Stomach (tissue), 9 donors: Measurements from ENCODE around the gene JDP2. TPM values are rescaled to one million over a fixed set of nuclear protein-coding genes. Genes with fewer than 3 reads are reported as not detected.

Source experiments
- DNase-seq, 2 donors: peaks; one replicate each; pipeline versions ENCODE4 v3.0.0 to v3.0.0-alpha.2; 2013 to 2019
- H3K27ac ChIP-seq, 5 donors: fragments of 200-600 bp in 4 of 5; sonication (generic) in 4 of 5; one replicate each; pipeline ENCODE4 v1.5.1; 2013 to 2019; ENCODE audit warnings: mild to moderate bottlenecking in 1 of 5, moderate library complexity in 1 of 5
- H3K27me3 ChIP-seq, 3 donors: fragments of 200-600 bp; sonication (generic); one replicate each; pipeline ENCODE4 v1.5.1; 2017 to 2019; ENCODE audit warnings: mixed run types in 1 of 3
- H3K36me3 ChIP-seq, 4 donors: fragments of 200-600 bp; sonication (generic); 1 replicate in 3 of 4; 2 replicates in 1 of 4; pipeline ENCODE4 v1.5.1; 2016 to 2019
- H3K4me1 ChIP-seq, 4 donors: fragments of 200-600 bp; sonication (generic); one replicate each; pipeline ENCODE4 v1.5.1; 2016 to 2019
- H3K4me3 ChIP-seq, 4 donors: fragments of 200-600 bp; sonication (generic) in 3 of 4; one replicate each; pipeline ENCODE4 v1.5.1; 2016 to 2019; ENCODE audit warnings: mild to moderate bottlenecking in 1 of 4
- H3K9me3 ChIP-seq, 4 donors: fragments of 200-600 bp; sonication (generic); one replicate each; pipeline ENCODE4 v1.5.1; 2016 to 2019
- EP300 ChIP-seq: sonication (generic); formaldehyde crosslinking; IDR thresholded peaks from one replicate; pipeline ENCODE4 v1.6.1; 2017; ENCODE audit warnings: antibody characterized with exemption
- POLR2A ChIP-seq, 4 donors: fragments of 450-650 bp; IDR thresholded peaks; one replicate each; pipeline ENCODE4 v1.6.1; 2016; ENCODE audit warnings: antibody characterized with exemption in 4 of 4, control low read depth in 2 of 4, mild to moderate bottlenecking in 1 of 4, moderate library complexity in 1 of 4
- POLR2AphosphoS5 ChIP-seq, 3 donors: sonication (generic); formaldehyde crosslinking; IDR thresholded peaks; one replicate each; pipeline ENCODE4 v1.6.1; 2016; ENCODE audit warnings: antibody characterized with exemption in 3 of 3
- WGBS, 5 donors: extraction: QIAGEN DNeasy Blood & Tissue Kit in 3 of 5; methylation state at CpG; one replicate each; pipeline versions ENCODE4 v1.1.5 to v1.1.7; 2013 to 2018; 5-methylcytosine and 5-hydroxymethylcytosine counted together
- intact Hi-C: fragments of 100-400 bp; cut with DNase I; formaldehyde crosslinking; loops from one replicate; pipeline ENCODE4 v1.15.1; 2023; ENCODE audit warnings: low total_unique reads
- polyA plus RNA-seq, 3 donors: library from polyadenylated mRNA; stranded (reverse); fragments of 200-250 nt; gene quantifications; one replicate each; pipeline ENCODE4 v1.2.3, GENCODE V29; 2013
- total RNA-seq, 5 donors: library from RNA; depleted of rRNA; stranded (reverse); fragments of >200 nt; gene quantifications; one replicate each; pipeline versions ENCODE4 v1.1.0 to v1.2.3, GENCODE V29; 2014 to 2016
- TF ChIP-seq, protein P1 (sequence below), 7 experiments: fragments of 450-650 bp in 4 of 7; fragments of 200-600 bp in 3 of 7; sonication (generic) in 3 of 7; IDR thresholded peaks; one replicate each; pipeline ENCODE4 v1.5.1; 2016 to 2019; ENCODE audit warnings: antibody characterized with exemption in 7 of 7, control low read depth in 2 of 7, mild to moderate bottlenecking in 1 of 7
- donor health status: healthy with polysubstance abuse.
- donor health status: Bipolar disorder and iron deficiency.
- donor health status: healthy.

Gene JDP2
- total and polyA plus RNA-seq, 8 donors = 10.3 to 145 (median 31.6) TPM

DNA sequence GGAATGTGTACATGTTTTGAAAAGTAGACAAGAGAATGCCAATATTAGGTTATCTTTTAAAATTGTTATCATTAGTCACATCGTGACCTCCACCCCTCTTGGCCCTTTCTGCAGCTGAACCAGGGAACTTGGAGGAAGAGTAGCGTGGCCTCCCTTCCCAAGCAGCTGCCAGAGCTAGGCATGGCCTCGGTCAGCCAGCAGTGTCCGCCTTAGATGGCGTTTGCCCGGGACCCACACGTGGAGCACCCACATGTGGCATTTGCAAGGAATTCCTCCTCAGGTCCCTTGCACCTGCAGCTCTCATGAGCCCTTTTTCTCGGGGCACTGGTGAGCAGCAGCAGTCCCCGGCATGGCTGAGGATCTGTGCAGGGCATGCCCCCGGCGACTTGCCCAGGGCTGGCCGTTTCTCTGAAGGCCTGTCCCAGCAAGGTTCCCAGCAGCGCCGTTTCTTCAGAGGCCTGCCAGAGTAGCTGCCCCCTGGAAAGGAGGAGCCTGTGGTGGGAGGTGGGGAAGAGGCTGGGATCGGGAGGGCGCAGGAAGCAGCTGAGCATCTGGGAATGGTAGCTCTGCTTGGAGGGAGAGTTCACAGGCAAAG is 10.8 kb downstream of the JDP2 start:
- peak overlapping the region in 1 of 5 donors; percentile 6 for H3K27ac ChIP-seq
- 69 to 88% (median 86%) methylated on average over 12 to 16 of the region's 16 CpGs for WGBS, 5 donors
- DNase-seq = no peak

DNA sequence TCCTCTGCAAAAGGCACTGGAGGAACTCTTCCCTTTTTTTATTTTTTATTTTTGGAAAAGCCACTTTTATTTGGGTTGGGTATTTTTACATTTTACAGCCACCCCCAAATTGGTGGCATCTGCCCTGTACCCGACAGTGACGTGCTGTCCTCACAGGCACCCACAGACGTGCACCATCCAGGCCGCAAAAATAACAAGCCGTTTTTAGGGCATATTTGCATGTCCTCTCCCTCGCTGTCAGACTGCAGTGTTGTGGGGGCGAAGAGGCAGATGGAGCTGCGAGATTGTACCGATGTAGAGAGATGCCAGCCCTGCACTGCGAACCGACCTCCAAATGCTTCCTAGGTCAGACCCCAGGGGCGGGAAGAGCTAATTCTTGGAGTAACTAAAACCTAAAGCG is 12.2 kb downstream of the JDP2 start:
- intact Hi-C loops = no loop called here
- DNase-seq = no peak
- 88 to 94% (median 93%) methylated on average over 12 to 13 of the region's 13 CpGs for WGBS, 5 donors
- Histone ChIP-seq H3K36me3 (peaks cover 28 to 71% (median 55%) of the 10 kb centered on the region in 4 donors), H3K4me3 (no peak overlapping the region), H3K9me3 (no peaks in the 10 kb centered on the region), H3K4me1 (peaks cover 15 to 82% (median 44%) of the 10 kb centered on the region in 4 donors), H3K27ac (peak overlapping the region in 1 of 5 donors; percentile 20), H3K27me3 (no peaks in the 10 kb centered on the region)
- TF ChIP-seq POLR2AphosphoS5 (IDR thresholded peaks at IDR 0.05) (no peak), POLR2A (IDR thresholded peaks at IDR 0.05) (no peak), EP300 (no peak)
- TF ChIP-seq, protein P1, sequence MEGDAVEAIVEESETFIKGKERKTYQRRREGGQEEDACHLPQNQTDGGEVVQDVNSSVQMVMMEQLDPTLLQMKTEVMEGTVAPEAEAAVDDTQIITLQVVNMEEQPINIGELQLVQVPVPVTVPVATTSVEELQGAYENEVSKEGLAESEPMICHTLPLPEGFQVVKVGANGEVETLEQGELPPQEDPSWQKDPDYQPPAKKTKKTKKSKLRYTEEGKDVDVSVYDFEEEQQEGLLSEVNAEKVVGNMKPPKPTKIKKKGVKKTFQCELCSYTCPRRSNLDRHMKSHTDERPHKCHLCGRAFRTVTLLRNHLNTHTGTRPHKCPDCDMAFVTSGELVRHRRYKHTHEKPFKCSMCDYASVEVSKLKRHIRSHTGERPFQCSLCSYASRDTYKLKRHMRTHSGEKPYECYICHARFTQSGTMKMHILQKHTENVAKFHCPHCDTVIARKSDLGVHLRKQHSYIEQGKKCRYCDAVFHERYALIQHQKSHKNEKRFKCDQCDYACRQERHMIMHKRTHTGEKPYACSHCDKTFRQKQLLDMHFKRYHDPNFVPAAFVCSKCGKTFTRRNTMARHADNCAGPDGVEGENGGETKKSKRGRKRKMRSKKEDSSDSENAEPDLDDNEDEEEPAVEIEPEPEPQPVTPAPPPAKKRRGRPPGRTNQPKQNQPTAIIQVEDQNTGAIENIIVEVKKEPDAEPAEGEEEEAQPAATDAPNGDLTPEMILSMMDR (IDR thresholded peaks at IDR 0.05) = no peak

More for the DNA sequence above, 10.8 kb downstream of the JDP2 start:
- H3K9me3 ChIP-seq = no peaks in the 10 kb centered on the region
- TF ChIP-seq POLR2AphosphoS5 (IDR thresholded peaks at IDR 0.05) = no peak
- no peak for TF ChIP-seq EP300
- TF ChIP-seq, protein P1 (IDR thresholded peaks at IDR 0.05) = no peak
- intact Hi-C loops = no loop called here
- peaks cover 30 to 75% (median 59%) of the 10 kb centered on the region in 4 donors for H3K36me3 ChIP-seq
- H3K4me3 ChIP-seq = no peak overlapping the region
- no peaks in the 10 kb centered on the region for H3K27me3 ChIP-seq
- peaks cover 15 to 88% (median 51%) of the 10 kb centered on the region in 4 donors for H3K4me1 ChIP-seq

DNA sequence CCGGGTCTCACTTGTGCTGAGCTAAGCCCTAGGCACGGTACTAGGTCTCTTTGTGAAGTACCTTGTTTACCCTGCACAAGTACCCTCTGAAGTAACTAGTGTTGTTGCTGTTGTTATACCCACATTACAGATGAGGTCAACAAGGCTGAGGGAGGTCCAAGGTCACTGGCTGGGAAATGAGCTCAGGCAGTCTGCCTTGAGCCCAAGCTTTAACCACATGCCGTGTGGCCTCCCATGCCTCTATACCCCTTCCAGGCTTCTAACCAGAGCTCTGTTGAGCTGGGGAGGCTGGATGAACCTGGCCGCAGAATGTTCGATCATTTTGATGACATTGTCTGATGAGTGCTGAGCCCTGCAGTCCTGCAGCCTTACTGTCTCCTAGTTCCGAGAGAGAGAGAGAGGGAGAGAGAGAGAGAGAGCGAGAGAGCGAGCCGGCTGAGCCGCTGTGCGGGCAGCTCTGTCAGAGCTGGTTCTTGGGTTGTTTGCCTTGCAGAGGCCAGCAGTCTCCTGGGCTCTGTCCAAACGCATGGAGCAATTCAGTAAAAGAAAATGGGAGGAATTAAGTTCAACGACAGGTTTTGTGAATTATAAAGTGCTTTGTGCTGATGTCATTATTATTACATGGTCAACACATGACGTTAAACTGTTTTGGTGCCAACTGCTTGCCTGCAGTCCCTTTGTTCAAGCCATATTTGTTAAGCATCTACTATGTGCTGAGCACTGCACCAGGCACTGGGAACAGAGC is 13.1 kb downstream of the JDP2 start:
- H3K27ac ChIP-seq = peak overlapping the region in 4 of 5 donors; percentile 20 to 86 (median 57)

DNA sequence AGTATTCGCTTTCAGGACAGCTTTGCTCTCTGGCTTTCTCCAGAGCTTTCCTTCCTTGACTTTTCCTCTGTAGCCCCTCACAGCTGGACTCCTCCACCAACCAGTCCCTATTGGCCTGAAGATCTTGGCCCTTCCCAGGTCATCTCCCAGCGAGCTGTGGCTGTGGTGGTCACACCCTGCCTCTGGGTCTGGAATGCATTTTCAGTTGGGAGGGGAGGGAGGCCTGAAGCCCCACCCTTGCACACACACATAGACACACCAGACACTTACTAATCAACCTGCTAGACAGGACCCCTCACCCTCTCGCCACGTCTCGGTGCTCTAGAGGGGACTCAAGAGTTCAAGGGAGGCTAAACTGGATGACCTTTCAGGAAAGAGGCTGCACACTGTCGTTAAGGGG is 13.9 kb downstream of the JDP2 start:
- H3K9me3 ChIP-seq = no peaks in the 10 kb centered on the region
- H3K36me3 ChIP-seq = peaks cover 24 to 58% (median 49%) of the 10 kb centered on the region in 4 donors
- H3K27ac ChIP-seq = peak overlapping the region in 4 of 5 donors; percentile 20 to 86 (median 57)
- intact Hi-C loops = no loop called here
- no peaks in the 10 kb centered on the region for H3K27me3 ChIP-seq
- 72 to 80% (median 75%) methylated on average over 6 of the region's 6 CpGs for WGBS, 5 donors
- peaks cover 15 to 68% (median 37%) of the 10 kb centered on the region in 4 donors for H3K4me1 ChIP-seq
- no peak for DNase-seq
- H3K4me3 ChIP-seq = no peak overlapping the region
- TF ChIP-seq, protein P1 (IDR thresholded peaks at IDR 0.05) = no peak
- TF ChIP-seq POLR2AphosphoS5 (IDR thresholded peaks at IDR 0.05) (no peak), EP300 (no peak), POLR2A (IDR thresholded peaks at IDR 0.05) (no peak)

More for the DNA sequence above, 13.1 kb downstream of the JDP2 start:
- 30 to 50% (median 35%) methylated on average over 14 of the region's 14 CpGs for WGBS, 5 donors
- intact Hi-C loops = no loop called here
- Histone ChIP-seq H3K36me3 (peaks cover 24 to 67% (median 52%) of the 10 kb centered on the region in 4 donors), H3K9me3 (no peaks in the 10 kb centered on the region), H3K4me3 (no peak overlapping the region), H3K27me3 (no peaks in the 10 kb centered on the region), H3K4me1 (peaks cover 15 to 75% (median 39%) of the 10 kb centered on the region in 4 donors)
- peak; percentile 25 to 74 (median 61) for TF ChIP-seq POLR2AphosphoS5 (IDR thresholded peaks at IDR 0.05)
- peak; percentile 6 for TF ChIP-seq EP300
- TF ChIP-seq POLR2A (IDR thresholded peaks at IDR 0.05) = no peak
- DNase-seq = peak; percentile 53 to 75
